A549 (cell line): ENCODE results near the gene RBMS3. TPM values are rescaled to one million over a fixed set of nuclear protein-coding genes. Genes with fewer than 3 reads are reported as not detected.
"Not testable (repeated sequence)": the region's sequence is repeated elsewhere in the genome, so short reads cannot be mapped to it uniquely, and the experiment has no call there.

Experiments used
- ATAC-seq, 2 experiments: fragments of 200-7000 bp in 1 of 2; fragments of >200 bp in 1 of 2; cut with Nextera tagmentation in 1 of 2; cut with Tn5 transposase in 1 of 2; 3 replicates each; pipeline versions ENCODE4 v1.8.0 to v1.9.1; 2018 to 2020; ENCODE audit warnings: mild to moderate bottlenecking in 1 of 2, moderate library complexity in 1 of 2
- CTCF ChIA-PET: fragments of 300-600 bp; sonication (Branson Sonifier 250); formaldehyde crosslinking; extraction: SDS; loops from one replicate; lab custom pipeline; 2021; ENCODE audit warnings: antibody characterized with exemption, inconsistent platforms; lab: Yijun Ruan, JAX
- POLR2A ChIA-PET: fragments of 350-600 bp; formaldehyde crosslinking; extraction: SDS; loops from one replicate; lab custom pipeline; 2021; ENCODE audit warnings: antibody characterized with exemption, inconsistent platforms; lab: Yijun Ruan, JAX
- DNase-seq, 2 experiments: peaks; one replicate each; pipeline versions ENCODE4 v3.0.0 to v3.0.0-alpha.2; 2011 to 2016; ENCODE audit warnings: low read depth in 1 of 2, low spot score in 1 of 2
- FAIRE-seq: peaks from 2 replicates; lab custom pipeline; 2011; peaks lifted over from hg19 to GRCh38; lab: Jason Lieb, UNC
- H3K27ac ChIP-seq, 2 experiments: fragments of >200 bp; sonication (Bioruptor Twin); formaldehyde crosslinking; 3 replicates each; pipeline ENCODE4 v1.5.1; 2016 to 2017
- H3K4me1 ChIP-seq: fragments of >200 bp; sonication (Bioruptor Twin); formaldehyde crosslinking; 3 replicates; pipeline ENCODE4 v1.6.1; 2016
- H3K4me2 ChIP-seq: fragments of >200 bp; sonication (Bioruptor Twin); formaldehyde crosslinking; 3 replicates; pipeline ENCODE4 v1.6.1; 2016
- H3K4me3 ChIP-seq: fragments of >200 bp; sonication (Bioruptor Twin); formaldehyde crosslinking; 3 replicates; pipeline ENCODE4 v1.5.1; 2016
- H3K9me3 ChIP-seq: fragments of >200 bp; sonication (Bioruptor Twin); formaldehyde crosslinking; 3 replicates; pipeline ENCODE4 v1.6.1; 2016
- CBX2 ChIP-seq: fragments of 200-600 bp; sonication (generic); IDR thresholded peaks from 2 replicates; pipeline ENCODE4 v1.6.1; 2016; ENCODE audit warnings: low read depth, mild to moderate bottlenecking, borderline replicate concordance
- CEBPB ChIP-seq, 2 experiments: fragments of >200 bp in 1 of 2; sonication (Bioruptor Twin) in 1 of 2; formaldehyde crosslinking in 1 of 2; IDR thresholded peaks; 2 replicates each; pipeline ENCODE4 v1.6.1; 2012 to 2016
- CHD2 ChIP-seq: fragments of 150-350 bp; IDR thresholded peaks from 2 replicates; pipeline ENCODE4 v1.6.1; 2014; ENCODE audit warnings: low read length; ENCODE audit not compliant: partially characterized antibody
- CHD4 ChIP-seq: fragments of 200-600 bp; sonication (generic); IDR thresholded peaks from 2 replicates; pipeline ENCODE4 v1.6.1; 2016; ENCODE audit warnings: antibody characterized with exemption, mild to moderate bottlenecking, borderline replicate concordance
- ESRRA ChIP-seq: fragments of 150-350 bp; IDR thresholded peaks from 2 replicates; pipeline ENCODE4 v1.6.1; 2014; ENCODE audit warnings: mild to moderate bottlenecking, low read length, borderline replicate concordance
- FOSB ChIP-seq: fragments of 250-450 bp; sonication (Bioruptor Pico); IDR thresholded peaks from 2 replicates; pipeline ENCODE4 v1.5.0; 2020; ENCODE audit warnings: mild to moderate bottlenecking, moderate library complexity
- FOSL2 ChIP-seq, 2 experiments: fragments of 450-650 bp in 1 of 2; fragments of >200 bp in 1 of 2; sonication (Bioruptor Twin) in 1 of 2; formaldehyde crosslinking; IDR thresholded peaks; 2 replicates each; pipeline versions ENCODE4 v1.5.0 to v1.6.1; 2016 to 2020; ENCODE audit warnings: mild to moderate bottlenecking in 1 of 2, moderate library complexity in 1 of 2
- GATA3 ChIP-seq: IDR thresholded peaks from 2 replicates; pipeline ENCODE4 v1.6.1; 2012; ENCODE audit warnings: borderline replicate concordance
- HOXA7 ChIP-seq: fragments of 250-450 bp; sonication (Bioruptor Pico); IDR thresholded peaks from 2 replicates; pipeline ENCODE4 v1.5.0; 2020; ENCODE audit warnings: mild to moderate bottlenecking, moderate library complexity
- JUNB ChIP-seq: fragments of >200 bp; sonication (Bioruptor Twin); formaldehyde crosslinking; IDR thresholded peaks from 2 replicates; pipeline ENCODE4 v1.6.1; 2016
- KDM1A ChIP-seq: fragments of 200-600 bp; sonication (generic); IDR thresholded peaks from 2 replicates; pipeline ENCODE4 v1.6.1; 2016; ENCODE audit warnings: low read depth, mild to moderate bottlenecking
- MYC ChIP-seq: IDR thresholded peaks from 2 replicates; pipeline ENCODE4 v1.6.1; 2012; ENCODE audit warnings: mild to moderate bottlenecking, inconsistent platforms, low read length, improper control_type of control experiment, borderline replicate concordance
- NFE2L2 ChIP-seq: fragments of 150-350 bp; conservative IDR thresholded peaks from 2 replicates; pipeline ENCODE4 v1.6.1; 2014; ENCODE audit warnings: low read length
- NR3C1 ChIP-seq: fragments of >200 bp; sonication (Bioruptor Twin); formaldehyde crosslinking; IDR thresholded peaks from 3 replicates; pipeline ENCODE4 v1.6.1; 2017
- POLR2A ChIP-seq: IDR thresholded peaks from 2 replicates; pipeline ENCODE4 v1.6.1; 2012; ENCODE audit warnings: mild to moderate bottlenecking, low read length
- SMC3 ChIP-seq: fragments of >200 bp; sonication (Bioruptor Twin); formaldehyde crosslinking; IDR thresholded peaks from 3 replicates; pipeline ENCODE4 v1.6.1; 2018; ENCODE audit warnings: inconsistent platforms
- SREBF2 ChIP-seq: fragments of 450-650 bp; IDR thresholded peaks from 2 replicates; pipeline ENCODE4 v1.6.1; 2014; ENCODE audit warnings: mild to moderate bottlenecking, moderate library complexity
- ZC3H11A ChIP-seq: fragments of 450-650 bp; IDR thresholded peaks from 2 replicates; pipeline ENCODE4 v1.6.1; 2014; ENCODE audit warnings: antibody characterized with exemption, mild to moderate bottlenecking
- WGBS: methylation state at CpG from one replicate; pipeline ENCODE4 v1.1.6; 2017; ENCODE audit errors: missing lambda C conversion rate; 5-methylcytosine and 5-hydroxymethylcytosine counted together
- polyA plus RNA-seq, 4 experiments: library from polyadenylated mRNA; depleted of rRNA in 3 of 4; stranded (reverse); fragments of >200 nt; fragmentation: RNase III in 1 of 4; extraction: RNeasy Plus Mini Kit Qiagen cat#74134 plus additional on column Dnase treatment in 1 of 4; gene quantifications; 2 replicates in 3 of 4; 3 replicates in 1 of 4; pipeline ENCODE4 v1.2.3, GENCODE V29; 2011 to 2017
- TF ChIP-seq, protein P1 (sequence below): fragments of >200 bp; sonication (Bioruptor Twin); formaldehyde crosslinking; IDR thresholded peaks from 3 replicates; pipeline ENCODE4 v1.6.1; 2016
- TF ChIP-seq, protein P2 (sequence below): IDR thresholded peaks from 2 replicates; pipeline ENCODE4 v1.6.1; 2012
- TF ChIP-seq, protein P3 (sequence below): fragments of 150-350 bp; IDR thresholded peaks from 2 replicates; pipeline ENCODE4 v1.6.1; 2014; ENCODE audit warnings: low read depth, mild to moderate bottlenecking, low read length
- TF ChIP-seq, protein P4 (sequence below): fragments of 200-600 bp; sonication (generic); IDR thresholded peaks from 2 replicates; pipeline ENCODE4 v1.6.1; 2016; ENCODE audit warnings: antibody characterized with exemption, mild to moderate bottlenecking, moderate library complexity

Gene RBMS3
- polyA plus RNA-seq, 2 of the 4 experiments (the other 2 are of a cell fraction), result 0.92 to 4.1 TPM

DNA sequence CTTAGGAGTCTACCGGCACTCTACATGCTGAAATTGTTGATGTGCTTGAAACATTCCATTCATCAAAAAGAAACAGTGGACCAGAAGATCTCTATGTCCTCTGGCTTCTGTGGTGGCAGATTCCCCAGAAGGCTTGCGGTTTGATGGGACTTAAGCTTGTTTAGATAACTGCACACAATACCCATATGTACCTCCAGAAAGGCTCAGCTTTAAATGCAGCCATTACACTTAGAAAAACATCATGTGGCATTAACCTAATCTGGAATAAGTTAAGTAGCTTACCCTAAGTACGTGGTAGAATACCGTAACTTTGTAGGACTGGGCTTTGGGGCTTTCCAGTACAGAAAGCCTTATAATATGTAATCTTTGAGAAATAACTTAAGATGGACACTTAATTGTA, 187.3 kb downstream of the RBMS3 start:
- DNase-seq (no peak), FAIRE-seq (no peak), ATAC-seq (no peak)
- WGBS, result 93% methylated on average over 4 of the region's 4 CpGs
- ChIA-PET CTCF (no interaction called here), POLR2A (no interaction called here)
- Histone ChIP-seq H3K4me1 (no peaks in the 10 kb centered on the region), H3K27ac (no peak overlapping the region), H3K4me3 (no peak overlapping the region), H3K4me2 (no peak overlapping the region), H3K9me3 (no peaks in the 10 kb centered on the region)
- no peak for TF ChIP-seq HOXA7 (CRISPR knock-in tag)
- TF ChIP-seq ESRRA, result no peak
- no peak for TF ChIP-seq GATA3
- no peak for TF ChIP-seq NFE2L2
- TF ChIP-seq, protein P1, sequence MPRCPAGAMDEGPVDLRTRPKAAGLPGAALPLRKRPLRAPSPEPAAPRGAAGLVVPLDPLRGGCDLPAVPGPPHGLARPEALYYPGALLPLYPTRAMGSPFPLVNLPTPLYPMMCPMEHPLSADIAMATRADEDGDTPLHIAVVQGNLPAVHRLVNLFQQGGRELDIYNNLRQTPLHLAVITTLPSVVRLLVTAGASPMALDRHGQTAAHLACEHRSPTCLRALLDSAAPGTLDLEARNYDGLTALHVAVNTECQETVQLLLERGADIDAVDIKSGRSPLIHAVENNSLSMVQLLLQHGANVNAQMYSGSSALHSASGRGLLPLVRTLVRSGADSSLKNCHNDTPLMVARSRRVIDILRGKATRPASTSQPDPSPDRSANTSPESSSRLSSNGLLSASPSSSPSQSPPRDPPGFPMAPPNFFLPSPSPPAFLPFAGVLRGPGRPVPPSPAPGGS, result no peak
- TF ChIP-seq, protein P2, sequence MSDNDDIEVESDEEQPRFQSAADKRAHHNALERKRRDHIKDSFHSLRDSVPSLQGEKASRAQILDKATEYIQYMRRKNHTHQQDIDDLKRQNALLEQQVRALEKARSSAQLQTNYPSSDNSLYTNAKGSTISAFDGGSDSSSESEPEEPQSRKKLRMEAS, result no peak
- no peak for TF ChIP-seq CHD4
- TF ChIP-seq FOSB (CRISPR knock-in tag), result no peak
- no peak for TF ChIP-seq SREBF2
- no peak for TF ChIP-seq CBX2

DNA sequence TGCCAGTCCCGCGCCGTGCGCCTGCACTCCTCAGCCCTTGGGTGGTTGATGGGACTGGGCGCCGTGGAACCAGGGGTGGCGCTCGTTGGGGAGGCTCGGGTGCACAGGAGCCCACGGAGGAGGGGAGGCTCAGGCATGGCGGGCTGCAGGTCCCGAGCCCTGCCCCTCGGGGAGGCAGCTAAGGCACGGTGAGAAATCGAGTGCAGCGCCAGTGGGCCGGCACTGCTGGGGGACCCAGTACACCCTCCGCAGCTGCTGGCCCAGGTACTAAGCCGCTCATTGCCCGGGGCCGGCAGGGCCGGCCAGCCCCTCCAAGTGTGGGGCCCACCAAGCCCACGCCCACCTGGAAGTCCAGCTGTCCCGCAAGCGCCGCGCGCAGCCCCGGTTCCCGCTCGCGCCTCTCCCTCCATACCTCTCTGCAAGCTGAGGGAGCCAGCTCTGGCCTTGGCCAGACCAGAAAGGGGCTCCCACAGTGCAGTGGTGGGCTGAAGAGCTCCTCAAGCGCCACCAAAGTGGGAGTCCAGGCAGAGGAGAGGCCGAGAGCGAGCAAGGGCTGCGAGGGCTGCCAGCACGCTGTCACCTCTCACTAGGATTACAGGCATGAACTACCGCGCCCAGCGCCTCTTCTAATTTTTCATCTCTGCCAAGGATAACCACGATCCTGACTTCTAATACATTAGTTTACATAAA, 192.8 kb downstream of the RBMS3 start:
- H3K4me2 ChIP-seq, DNase-seq, POLR2A ChIA-PET, H3K4me3 ChIP-seq, H3K27ac ChIP-seq, ATAC-seq, H3K9me3 ChIP-seq, H3K4me1 ChIP-seq, FAIRE-seq: not testable (repeated sequence)
- CTCF ChIA-PET, result interaction anchor here (1.1 to 1.3 kb wide), 3 partner anchors 20 to 568 kb away, joined by 3 read pairs; no protein-coding TSS in a partner anchor
- WGBS, result 91% methylated on average over 11 of the region's 41 CpGs

DNA sequence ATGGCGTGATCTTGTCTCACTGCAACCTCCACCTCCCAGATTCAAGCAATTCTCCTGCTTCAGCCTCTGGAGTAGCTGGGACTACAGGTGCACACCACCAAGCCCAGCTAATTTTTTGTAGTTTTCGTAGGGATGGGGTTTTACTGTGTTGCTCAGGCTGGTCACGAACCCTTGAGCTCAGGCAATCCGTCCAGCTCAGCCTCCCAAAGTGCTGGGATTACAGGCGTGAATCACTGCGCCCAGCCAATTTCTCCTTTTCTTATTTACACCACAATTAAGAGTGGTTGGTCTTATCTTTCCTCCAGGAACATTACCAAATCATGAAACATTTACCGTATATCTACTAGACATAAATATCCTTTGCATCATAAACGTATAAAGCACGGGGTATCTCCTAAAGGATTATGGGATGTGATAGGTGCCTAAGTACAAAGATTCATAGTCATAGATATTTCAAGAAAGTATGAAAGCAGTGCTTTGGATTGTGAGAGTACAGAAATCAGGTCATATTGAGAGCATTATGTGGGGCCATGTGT, 194.5 kb downstream of the RBMS3 start:
- Histone ChIP-seq H3K9me3 (no peaks in the 10 kb centered on the region), H3K4me2 (no peak overlapping the region), H3K4me1 (no peaks in the 10 kb centered on the region), H3K27ac (no peak overlapping the region)
- DNase-seq (no peak), FAIRE-seq (no peak)
- POLR2A ChIA-PET, result no interaction called here
- TF ChIP-seq FOSL2 (IDR thresholded peaks at IDR 0.05), result no peak
- no peak for TF ChIP-seq FOSL2 (CRISPR knock-in tag; IDR thresholded peaks at IDR 0.05)
- TF ChIP-seq, protein P3, sequence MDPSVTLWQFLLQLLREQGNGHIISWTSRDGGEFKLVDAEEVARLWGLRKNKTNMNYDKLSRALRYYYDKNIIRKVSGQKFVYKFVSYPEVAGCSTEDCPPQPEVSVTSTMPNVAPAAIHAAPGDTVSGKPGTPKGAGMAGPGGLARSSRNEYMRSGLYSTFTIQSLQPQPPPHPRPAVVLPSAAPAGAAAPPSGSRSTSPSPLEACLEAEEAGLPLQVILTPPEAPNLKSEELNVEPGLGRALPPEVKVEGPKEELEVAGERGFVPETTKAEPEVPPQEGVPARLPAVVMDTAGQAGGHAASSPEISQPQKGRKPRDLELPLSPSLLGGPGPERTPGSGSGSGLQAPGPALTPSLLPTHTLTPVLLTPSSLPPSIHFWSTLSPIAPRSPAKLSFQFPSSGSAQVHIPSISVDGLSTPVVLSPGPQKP, result no peak
- no peak for TF ChIP-seq KDM1A
- no peak for TF ChIP-seq SMC3
- TF ChIP-seq, protein P4, sequence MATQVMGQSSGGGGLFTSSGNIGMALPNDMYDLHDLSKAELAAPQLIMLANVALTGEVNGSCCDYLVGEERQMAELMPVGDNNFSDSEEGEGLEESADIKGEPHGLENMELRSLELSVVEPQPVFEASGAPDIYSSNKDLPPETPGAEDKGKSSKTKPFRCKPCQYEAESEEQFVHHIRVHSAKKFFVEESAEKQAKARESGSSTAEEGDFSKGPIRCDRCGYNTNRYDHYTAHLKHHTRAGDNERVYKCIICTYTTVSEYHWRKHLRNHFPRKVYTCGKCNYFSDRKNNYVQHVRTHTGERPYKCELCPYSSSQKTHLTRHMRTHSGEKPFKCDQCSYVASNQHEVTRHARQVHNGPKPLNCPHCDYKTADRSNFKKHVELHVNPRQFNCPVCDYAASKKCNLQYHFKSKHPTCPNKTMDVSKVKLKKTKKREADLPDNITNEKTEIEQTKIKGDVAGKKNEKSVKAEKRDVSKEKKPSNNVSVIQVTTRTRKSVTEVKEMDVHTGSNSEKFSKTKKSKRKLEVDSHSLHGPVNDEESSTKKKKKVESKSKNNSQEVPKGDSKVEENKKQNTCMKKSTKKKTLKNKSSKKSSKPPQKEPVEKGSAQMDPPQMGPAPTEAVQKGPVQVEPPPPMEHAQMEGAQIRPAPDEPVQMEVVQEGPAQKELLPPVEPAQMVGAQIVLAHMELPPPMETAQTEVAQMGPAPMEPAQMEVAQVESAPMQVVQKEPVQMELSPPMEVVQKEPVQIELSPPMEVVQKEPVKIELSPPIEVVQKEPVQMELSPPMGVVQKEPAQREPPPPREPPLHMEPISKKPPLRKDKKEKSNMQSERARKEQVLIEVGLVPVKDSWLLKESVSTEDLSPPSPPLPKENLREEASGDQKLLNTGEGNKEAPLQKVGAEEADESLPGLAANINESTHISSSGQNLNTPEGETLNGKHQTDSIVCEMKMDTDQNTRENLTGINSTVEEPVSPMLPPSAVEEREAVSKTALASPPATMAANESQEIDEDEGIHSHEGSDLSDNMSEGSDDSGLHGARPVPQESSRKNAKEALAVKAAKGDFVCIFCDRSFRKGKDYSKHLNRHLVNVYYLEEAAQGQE, result no peak
- TF ChIP-seq MYC, result no peak
- no peak for TF ChIP-seq CHD2
- no peak for TF ChIP-seq JUNB
- TF ChIP-seq ZC3H11A, result no peak
- TF ChIP-seq CEBPB (IDR thresholded peaks at IDR 0.05), result no peak
- TF ChIP-seq, protein P2, result no peak
- no peak for TF ChIP-seq FOSB (CRISPR knock-in tag)
- TF ChIP-seq POLR2A, result no peak
- no peak for TF ChIP-seq NR3C1
- TF ChIP-seq, all 56 proteins: peak for 0
- no peak overlapping the region for H3K4me3 ChIP-seq
- no peak for ATAC-seq
- 88% methylated on average over 9 of the region's 9 CpGs for WGBS
- CTCF ChIA-PET, result interaction anchor here (1.0 to 1.4 kb wide), 3 partner anchors 45 to 566 kb away, joined by 3 read pairs; no protein-coding TSS in a partner anchor
